Cardiac septum (tissue), 1 donor: ENCODE results near the gene MORN5. TPM values are rescaled to one million over a fixed set of nuclear protein-coding genes. Genes with fewer than 3 reads are reported as not detected.

ENCODE experiments used
- DNase-seq: peaks from one replicate; pipeline ENCODE4 v3.0.0-alpha.2; 2020; ENCODE audit warnings: low spot score
- intact Hi-C: fragments of 100-400 bp; cut with DNase I; formaldehyde crosslinking; loops from one replicate; pipeline ENCODE4 v1.14.0; 2022
- total RNA-seq: library from RNA; stranded (reverse); fragmentation: NEBNext Ultra II Directional; extraction: Animal tissue kit (Norgen Biotek cat#: 25700); gene quantifications from one replicate; pipeline ENCODE4 v1.2.1, GENCODE V29; 2021
- donor health status: DM: no; HTN: no; CAD: no.

Gene MORN5
- total RNA-seq, 1 donor from 2014 or later: not detected

DNA sequence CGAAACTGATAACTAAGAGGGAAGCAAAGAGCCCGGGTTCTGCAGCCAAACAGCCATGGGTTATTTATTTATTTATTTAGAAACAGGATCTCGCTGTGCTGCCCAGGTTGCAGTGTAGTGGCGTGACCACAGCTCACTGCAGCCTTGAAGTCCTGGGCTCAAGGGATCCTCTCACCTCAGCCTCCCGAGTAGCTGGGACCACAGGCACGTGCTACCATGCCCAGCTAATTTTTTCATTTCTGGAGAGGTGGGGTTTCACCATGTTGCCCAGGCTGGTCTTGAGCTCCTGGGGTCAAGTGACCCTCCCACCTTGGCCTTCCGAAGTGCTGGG is 24.2 kb upstream of the MORN5 start:
- intact Hi-C loops: no loop called here
- DNase-seq: no peak

DNA sequence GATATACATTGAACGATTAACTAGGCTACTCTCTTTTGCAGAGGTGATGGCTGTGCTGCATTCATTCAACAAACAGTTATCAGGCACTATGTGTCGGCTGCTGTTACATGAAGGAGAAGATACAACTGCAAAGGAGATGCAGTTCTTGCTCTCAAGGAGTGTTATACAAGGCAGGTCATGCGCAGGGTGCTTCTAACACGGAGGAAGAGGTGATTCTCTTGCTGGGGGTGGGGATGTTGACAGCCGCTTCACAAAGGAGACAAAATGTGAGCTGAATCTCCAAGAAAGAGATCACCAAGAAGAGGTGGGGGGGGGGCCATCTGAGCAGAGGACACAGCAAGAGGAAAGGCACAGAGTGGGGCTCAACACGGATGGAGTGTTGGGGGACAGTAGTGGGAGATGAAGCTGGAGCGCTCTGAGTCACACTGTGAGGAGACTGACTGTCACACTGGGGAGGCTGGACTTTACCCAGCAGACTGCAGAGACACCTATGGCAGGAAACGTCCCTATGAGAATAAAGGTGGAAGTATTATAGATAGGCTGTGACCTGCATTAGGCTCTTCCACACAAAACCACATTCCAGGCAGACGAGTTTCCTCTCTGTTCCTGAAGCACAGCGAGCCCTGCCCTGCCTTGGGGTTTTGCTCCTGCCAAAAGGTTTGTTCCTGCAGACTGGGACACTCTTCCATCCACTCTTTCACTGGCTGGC is 21.0 kb upstream of the MORN5 start:
- DNase-seq: no peak
- intact Hi-C loops: no loop called here

DNA sequence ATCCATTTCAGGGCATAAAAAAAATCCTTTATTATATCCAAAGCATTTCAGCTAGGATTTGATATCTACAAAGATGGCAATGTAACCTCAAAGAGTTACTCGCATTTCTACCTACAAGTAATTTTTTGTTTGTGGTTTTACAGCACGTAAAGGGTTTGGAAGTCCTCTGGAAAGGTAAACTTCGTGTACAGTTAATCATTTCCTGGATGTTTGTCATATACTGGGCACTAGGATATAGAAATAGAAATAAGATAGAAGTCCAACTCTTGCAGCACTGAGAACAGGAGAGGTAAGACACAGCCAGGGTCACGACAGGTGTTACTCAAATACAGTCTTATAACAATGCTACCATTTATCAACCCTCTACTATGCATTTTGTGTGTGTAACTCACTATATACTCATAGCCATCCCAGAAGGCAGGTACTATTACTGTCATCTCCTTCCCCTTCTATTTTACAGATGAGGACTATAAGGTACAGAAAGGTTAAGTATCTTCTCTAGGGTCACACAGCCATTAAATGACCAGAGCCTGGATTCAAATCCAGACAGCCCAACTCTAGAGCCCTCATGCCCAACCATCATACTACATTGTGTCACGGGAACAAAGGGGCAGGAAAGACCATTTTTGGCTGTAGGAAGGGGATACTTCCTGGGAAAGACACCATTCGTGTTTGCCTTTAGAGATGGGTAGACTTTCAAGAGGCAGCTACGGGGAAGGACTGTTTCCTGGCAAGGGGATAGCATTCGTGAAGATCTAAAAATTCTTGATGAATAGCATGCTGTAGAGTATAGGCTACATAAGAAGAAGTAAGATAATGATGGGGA is 19.1 kb upstream of the MORN5 start:
- intact Hi-C loops: no loop called here
- no peak for DNase-seq

DNA sequence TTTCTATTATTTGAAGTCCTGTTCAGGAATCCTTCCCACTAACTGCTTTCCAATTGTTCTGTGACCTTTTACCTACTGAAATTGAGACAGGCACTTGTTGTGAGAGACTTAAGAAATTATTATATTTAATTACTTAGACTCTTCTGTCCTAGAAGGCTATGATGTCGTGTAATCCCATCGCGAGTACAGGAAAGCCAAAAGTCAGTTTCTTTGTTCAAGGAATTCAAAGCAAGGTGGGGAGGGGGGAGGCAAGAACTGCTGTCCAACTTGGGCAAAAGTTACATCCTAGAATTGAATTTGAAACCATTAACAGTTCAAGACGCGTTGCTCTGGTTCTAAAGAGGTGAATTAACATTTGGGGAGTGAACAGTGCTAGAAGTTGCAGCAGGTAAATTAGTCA is 18.0 kb upstream of the MORN5 start:
- DNase-seq: no peak
- intact Hi-C loops: no loop called here

DNA sequence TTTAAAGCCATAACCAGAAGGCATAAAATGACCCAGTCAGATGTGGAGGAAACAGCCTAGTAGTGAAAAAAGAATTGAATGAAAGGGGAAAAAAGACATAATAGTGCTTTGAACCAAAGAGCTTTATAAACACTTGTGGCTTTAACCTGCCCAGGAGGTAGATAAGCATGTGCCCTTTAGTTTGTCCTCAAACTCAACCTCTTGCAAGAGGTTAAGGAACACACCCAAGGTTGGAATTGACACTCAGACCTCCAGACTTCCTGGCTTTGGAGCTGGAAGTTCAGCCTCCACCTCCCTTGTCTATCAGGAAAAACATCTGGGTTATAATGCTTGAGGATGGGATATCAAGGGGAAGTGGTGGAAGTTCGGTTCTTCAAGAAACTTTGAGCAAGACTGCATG is 16.4 kb upstream of the MORN5 start:
- intact Hi-C loops: no loop called here

DNA sequence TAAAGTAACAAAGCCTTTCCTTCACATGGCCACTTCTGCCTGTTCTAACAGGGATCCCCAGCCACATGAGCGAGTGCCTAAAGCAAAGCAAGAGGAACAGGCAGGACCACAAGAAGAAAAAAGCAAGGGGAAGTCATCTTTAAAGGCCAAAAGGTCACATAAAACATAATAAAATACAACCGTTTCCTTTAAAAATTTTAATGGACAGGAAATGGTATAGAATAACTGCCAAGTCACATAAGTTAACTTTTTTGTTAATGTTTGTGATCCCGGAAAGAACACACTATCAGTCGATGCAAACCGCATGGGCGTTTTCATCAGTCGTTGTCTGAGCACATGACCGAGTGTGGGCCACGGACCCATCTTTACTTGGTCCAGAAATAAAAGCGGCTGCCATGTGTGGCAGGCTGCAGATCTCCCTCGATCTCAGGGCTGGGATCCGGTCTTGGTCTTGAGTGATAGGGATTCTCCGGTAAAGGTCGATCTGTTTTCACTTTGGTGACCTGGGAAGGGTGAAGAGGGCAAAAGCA is 15.8 kb upstream of the MORN5 start:
- DNase-seq: no peak
- intact Hi-C loops: no loop called here

More for the DNA sequence above, 16.4 kb upstream of the MORN5 start:
- DNase-seq: no peak

- intact Hi-C loops: no loop called here
These were observed 14.7 kb upstream of the MORN5 start for GRCh38 chr9:122144836-122145591.

DNA sequence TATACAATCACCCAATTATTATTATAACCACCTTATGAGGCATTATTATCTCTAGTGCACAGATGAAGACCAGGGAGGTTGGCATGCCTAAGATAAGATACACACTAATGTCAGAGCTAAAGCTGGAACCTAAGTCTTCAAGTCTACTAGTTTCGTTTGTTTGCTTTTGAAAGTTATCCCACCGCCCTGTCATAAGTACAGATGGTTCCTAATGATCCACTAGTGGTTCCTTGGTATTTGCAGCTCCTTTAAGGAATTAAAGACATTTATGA is 14.2 kb upstream of the MORN5 start:
- intact Hi-C loops: no loop called here

More at GRCh38 chr9:122144836-122145591, 14.7 kb upstream of the MORN5 start:
- DNase-seq: no peak

DNA sequence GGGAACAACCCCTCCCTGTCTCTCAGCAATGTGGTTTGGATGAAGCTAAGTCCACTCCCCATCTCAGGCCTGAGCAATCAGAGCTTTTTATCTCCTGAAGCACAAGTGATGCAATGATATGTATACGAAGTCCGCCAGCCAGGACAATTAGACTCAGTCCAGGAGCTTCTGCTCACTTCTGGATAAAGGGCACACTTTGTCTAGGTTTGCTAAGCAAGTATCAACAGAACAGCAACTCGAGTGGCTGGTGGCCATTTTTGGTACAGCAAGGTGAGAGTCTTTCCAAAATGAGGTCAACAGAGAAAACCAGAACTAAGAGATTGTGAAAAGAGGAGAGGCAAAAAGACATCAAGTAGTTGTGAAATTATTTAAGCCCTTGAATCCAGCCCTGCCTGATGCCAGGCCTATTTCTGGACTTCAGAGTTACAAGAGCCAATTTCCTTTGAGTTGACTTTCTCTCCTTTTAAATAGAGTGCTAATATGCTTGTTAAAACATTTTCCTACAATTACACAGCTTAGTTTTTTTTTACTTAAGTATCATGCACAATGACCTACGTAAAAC is 8.4 kb upstream of the MORN5 start:
- intact Hi-C loops: no loop called here
- no peak for DNase-seq

More for the DNA sequence above, 14.2 kb upstream of the MORN5 start:
- no peak for DNase-seq

DNA sequence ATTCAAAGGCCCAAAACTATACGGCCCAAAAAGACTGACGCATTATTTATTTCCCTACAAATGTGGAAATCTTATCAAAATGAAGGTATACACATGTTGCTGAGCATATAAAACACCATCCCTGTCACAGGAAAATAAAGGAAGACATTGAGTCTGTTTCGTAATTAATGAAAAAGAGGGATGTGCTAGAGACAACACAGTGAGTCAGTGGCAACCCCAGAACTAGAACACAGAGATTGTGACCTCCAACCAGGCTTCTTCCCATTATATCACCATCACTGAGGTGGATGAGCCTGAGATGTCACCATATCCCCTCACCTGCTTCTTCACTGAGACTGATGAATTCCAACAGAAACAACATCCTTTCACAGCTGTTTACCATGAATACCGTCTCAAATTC is 3.9 kb upstream of the MORN5 start:
- intact Hi-C loops: no loop called here
- no peak for DNase-seq

DNA sequence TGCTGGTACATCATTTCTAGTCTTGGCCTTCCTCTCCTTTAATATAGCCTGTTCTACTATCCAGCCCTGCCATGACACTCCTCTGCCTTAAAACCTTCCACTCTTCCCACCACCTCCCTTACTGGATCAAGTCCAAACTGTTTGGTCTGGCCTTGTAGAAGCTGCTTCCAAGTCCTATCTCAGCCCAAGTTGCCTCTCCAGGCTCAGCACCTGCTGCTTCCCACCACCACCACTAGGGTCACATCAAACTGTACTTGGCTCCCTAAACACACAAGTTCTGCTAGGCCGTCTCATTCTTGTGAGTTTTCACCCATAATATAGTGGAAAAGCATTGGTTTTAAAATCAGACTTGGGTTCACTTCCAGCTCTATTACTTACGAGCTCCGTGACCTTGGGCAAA is 1.5 kb upstream of the MORN5 start:
- intact Hi-C loops: no loop called here
- DNase-seq: no peak

GRCh38 chr9:122159925-122160246 is 178 bp downstream of the MORN5 start:
- intact Hi-C loops: no loop called here
- no peak for DNase-seq

DNA sequence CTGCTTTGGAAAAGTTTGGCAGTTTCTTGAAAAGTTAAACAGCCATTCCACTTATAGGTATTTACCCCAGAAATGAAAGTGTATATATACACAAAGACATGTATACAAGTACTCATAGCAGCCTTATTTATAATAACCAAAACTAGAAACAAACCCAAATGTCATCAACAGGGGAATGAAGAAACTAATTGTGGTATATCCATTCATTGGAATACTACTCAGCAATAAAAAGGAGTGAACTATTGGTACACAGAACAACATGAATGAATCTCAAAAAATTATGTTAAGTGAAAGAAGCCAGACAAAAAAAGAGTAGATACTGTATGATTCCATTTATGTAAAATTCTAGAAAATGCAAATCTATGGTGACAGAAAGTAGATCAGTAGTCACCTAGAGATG is 2.7 kb downstream of the MORN5 start:
- intact Hi-C loops: no loop called here
- no peak for DNase-seq

- intact Hi-C loops: no loop called here
- DNase-seq: no peak
These were observed 4.6 kb downstream of the MORN5 start for GRCh38 chr9:122164286-122164685.

DNA sequence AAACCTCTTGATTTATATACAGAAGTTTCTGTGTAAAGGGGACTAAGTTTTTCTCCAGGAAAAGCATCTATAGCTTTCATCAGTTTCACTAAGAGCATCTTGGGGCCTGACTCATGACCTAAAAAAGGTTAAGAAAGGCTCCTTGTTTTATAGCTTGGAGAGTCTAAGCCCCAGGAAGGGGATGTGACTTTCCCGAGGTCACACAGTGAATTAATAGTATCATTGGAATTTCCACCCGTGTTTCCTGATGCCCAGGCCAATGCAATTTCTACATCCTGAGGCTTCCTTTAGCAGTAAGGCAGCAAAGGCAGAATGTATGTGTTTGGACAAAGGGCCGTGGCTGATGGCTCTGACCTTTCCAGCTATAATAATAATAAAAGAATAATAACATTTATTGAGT is 8.6 kb downstream of the MORN5 start:
- DNase-seq: no peak
- intact Hi-C loops: no loop called here

GRCh38 chr9:122172131-122172530 is 12.4 kb downstream of the MORN5 start:
- no peak for DNase-seq
- intact Hi-C loops: no loop called here

DNA sequence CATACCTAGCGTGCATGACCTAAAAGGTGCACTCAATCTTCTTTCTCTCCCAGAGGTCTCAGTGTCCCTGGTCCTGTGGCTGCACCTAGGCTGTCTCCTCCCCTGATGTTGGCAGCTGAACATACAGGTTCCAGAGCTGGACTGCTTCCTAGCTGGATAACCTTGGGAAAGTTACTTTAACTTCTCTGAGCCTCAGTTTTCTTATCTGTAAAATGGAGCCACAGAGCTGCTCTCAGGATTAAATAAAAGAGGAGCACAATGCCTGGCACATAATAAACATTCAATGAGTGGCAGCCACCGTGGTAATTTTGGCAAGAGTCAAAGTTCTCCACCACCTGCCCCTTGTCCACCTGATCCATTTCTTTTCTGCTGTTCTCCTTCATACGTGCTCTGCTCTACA is 14.0 kb downstream of the MORN5 start:
- DNase-seq: no peak
- intact Hi-C loops: no loop called here

- intact Hi-C loops: no loop called here
- DNase-seq: no peak
These were observed 17.2 kb downstream of the MORN5 start for GRCh38 chr9:122176916-122177315.

- intact Hi-C loops: no loop called here
- peak; percentile 35 for DNase-seq
These were observed 19.5 kb downstream of the MORN5 start for GRCh38 chr9:122179054-122179689.

- intact Hi-C loops: no loop called here
- peak; percentile 41 for DNase-seq
These were observed 20.0 kb downstream of the MORN5 start for GRCh38 chr9:122179690-122180074.
